H1 (cell line): Measurements from ENCODE around the gene SGSH. TPM values are rescaled to one million over a fixed set of nuclear protein-coding genes. Genes with fewer than 3 reads are reported as not detected.

Experiments
- CBX5 ChIP-seq: fragments of 300-800, 300-1000 bp; sonication (generic); IDR thresholded peaks from 2 replicates; pipeline ENCODE4 v1.7.1; 2016; ENCODE audit warnings: antibody characterized with exemption, low read length, low read depth
- CTCF ChIP-seq, 3 experiments: IDR thresholded peaks; 1 replicate in 2 of 3; 2 replicates in 1 of 3; pipeline versions ENCODE4 v1.5.1 to v1.6.1; 2011; ENCODE audit warnings: low read length in 3 of 3, mild to moderate bottlenecking in 3 of 3, inconsistent platforms in 2 of 3, low read depth in 1 of 3, moderate library complexity in 1 of 3; ENCODE audit not compliant: insufficient read depth in 1 of 3; ENCODE audit errors: control extremely low read depth in 1 of 3
- KDM4A ChIP-seq: IDR thresholded peaks from one replicate; pipeline ENCODE4 v1.7.1; 2012; ENCODE audit warnings: low read depth, mild to moderate bottlenecking, moderate library complexity, low read length, inconsistent platforms; ENCODE audit not compliant: severe bottlenecking
- polyA plus RNA-seq, 7 experiments: library from polyadenylated mRNA; depleted of rRNA in 3 of 7; stranded (reverse) in 5 of 7; unstranded in 2 of 7; fragments of >200 nt in 5 of 7; fragments of 200-250 nt in 2 of 7; gene quantifications; 1 replicate in 5 of 7; 2 replicates in 1 of 7; 4 replicates in 1 of 7; pipeline versions ENCODE4 v1.2.1 to v1.2.3, GENCODE V29; 2011 to 2013; ENCODE audit warnings: missing spikeins in 2 of 7, mixed read lengths in 2 of 7
- total RNA-seq: library from RNA; stranded (reverse); fragmentation: NEBNext Ultra II Directional; extraction: Animal tissue kit (Norgen Biotek cat#: 25700); gene quantifications from 2 replicates; pipeline ENCODE4 v1.2.1, GENCODE V29; 2021

SGSH gene
- total and polyA plus RNA-seq, 2 of the 8 experiments (the other 6 are each of a cell fraction or from before 2014, with no cell fraction given) = 18.0 to 19.6 TPM

GRCh38 chr17:80191192-80191591 is 28.9 kb downstream of the SGSH start (continued):
- TF ChIP-seq CTCF (IDR thresholded peaks at IDR 0.05; ENCODE audit: control extremely low read depth in 1 of 3, insufficient read depth in 1 of 3, low read depth in 1 of 3, low read length in 3 of 3) (peak; percentile 57 to 71 (median 57)), CBX5 (no peak), KDM4A (no peak)
